ENCODE results near the gene GATA5.

DNA sequence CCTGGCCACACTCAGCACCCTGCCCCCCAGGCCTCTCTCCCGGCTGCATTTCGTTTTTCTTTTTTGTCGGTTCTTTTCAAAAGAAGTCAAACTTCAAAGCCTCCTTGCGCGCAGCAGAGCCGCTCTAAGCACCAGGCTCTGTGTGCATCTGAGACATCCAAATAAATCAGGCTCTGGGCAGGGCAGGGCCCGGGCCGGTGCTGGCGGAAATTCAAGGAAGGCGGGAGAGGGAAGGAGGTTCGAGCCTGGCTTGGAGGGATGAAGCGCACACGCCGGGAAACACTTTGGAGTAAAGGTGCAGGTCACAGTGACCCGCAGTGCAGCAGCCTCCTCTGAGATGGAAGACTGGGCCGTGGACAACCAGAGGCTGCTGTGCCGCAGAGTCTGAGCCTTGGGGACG lies 5.8 kb downstream of the GATA5 start:
- no peak for TF ChIP-seq POLR2AphosphoS5 (IDR thresholded peaks at IDR 0.05; ENCODE audit: low read depth, low read length)
- TF ChIP-seq TAF1 (IDR thresholded peaks at IDR 0.05; ENCODE audit: borderline replicate concordance, low read depth, low read length) = no peak

Measured in GM12892 (cell line).